GM12878 (cell line): ENCODE data around the gene CBX8. TPM values are rescaled to one million over a fixed set of nuclear protein-coding genes. Genes with fewer than 3 reads are reported as not detected.

Source experiments
- ATAC-seq: fragments of 200-7000 bp; cut with Tn5 transposase; 3 replicates; pipeline ENCODE4 v1.9.1; 2020; ENCODE audit warnings: mild to moderate bottlenecking, moderate library complexity
- BruUV-seq: library from RNA; stranded (reverse); fragments of 400-500 nt; replicated peaks from 2 replicates; lab custom pipeline; 2021; lab: Mats Ljungman, UMichigan
- CTCF ChIA-PET: fragments of 300-600 bp; sonication (Branson Sonifier 250); formaldehyde crosslinking; extraction: SDS; loops from one replicate; lab custom pipeline; 2021; ENCODE audit warnings: inconsistent platforms; lab: Yijun Ruan, JAX
- POLR2A ChIA-PET: fragments of 350-600 bp; formaldehyde crosslinking; extraction: SDS; loops from one replicate; lab custom pipeline; 2021; ENCODE audit warnings: inconsistent platforms; lab: Charles Lee
- RAD21 ChIA-PET: fragments of 300-600 bp; sonication (Branson Sonifier 250); formaldehyde crosslinking; loops from one replicate; lab custom pipeline; 2023; ENCODE audit warnings: antibody characterized with exemption; ENCODE audit not compliant: unreplicated experiment; lab: Charles Lee
- SMC1A ChIA-PET: fragments of 300-600 bp; sonication (Branson Sonifier 250); formaldehyde crosslinking; loops from one replicate; lab custom pipeline; 2023; ENCODE audit not compliant: unreplicated experiment, uncharacterized antibody; lab: Charles Lee
- DNase-seq: peaks from one replicate; pipeline ENCODE4 v3.0.0-alpha.2; 2011; ENCODE audit warnings: low read depth, low spot score
- FAIRE-seq: peaks from 3 replicates; lab custom pipeline; 2011; peaks lifted over from hg19 to GRCh38; lab: Jason Lieb, UNC
- H2AFZ ChIP-seq: 2 replicates; pipeline ENCODE4 v1.6.0; 2011; ENCODE audit warnings: low read depth, low read length, control low read depth; ENCODE audit not compliant: control insufficient read depth
- H3K27ac ChIP-seq: 2 replicates; pipeline ENCODE4 v1.5.1; 2011; ENCODE audit warnings: control low read depth; ENCODE audit not compliant: control insufficient read depth, insufficient read depth
- H3K27me3 ChIP-seq, 2 experiments: replicated peaks in 1 of 2; 2 replicates each; pipeline versions ENCODE4 v1.6.0 to v1.6.1; 2011; ENCODE audit warnings: low read length in 1 of 2; ENCODE audit not compliant: control insufficient read depth in 2 of 2, insufficient read depth in 2 of 2
- H3K36me3 ChIP-seq, 2 experiments: 2 replicates each; pipeline ENCODE4 v1.5.1; 2011; ENCODE audit warnings: low read length in 1 of 2; ENCODE audit not compliant: control insufficient read depth in 2 of 2, insufficient read depth in 2 of 2
- H3K4me1 ChIP-seq: 2 replicates; pipeline ENCODE4 v1.6.1; 2011; ENCODE audit warnings: mild to moderate bottlenecking, low read length, moderate library complexity, mixed read lengths; ENCODE audit not compliant: control insufficient read depth, insufficient read depth
- H3K4me2 ChIP-seq: 2 replicates; pipeline ENCODE4 v1.6.0; 2011; ENCODE audit warnings: control low read depth; ENCODE audit not compliant: control insufficient read depth, insufficient read depth
- H3K4me3 ChIP-seq: fragments of 200-600 bp; sonication (generic); 2 replicates; pipeline ENCODE4 v1.5.1; 2016
- H3K79me2 ChIP-seq: 2 replicates; pipeline ENCODE4 v1.6.0; 2011; ENCODE audit warnings: low read length; ENCODE audit not compliant: control insufficient read depth, insufficient read depth
- H3K9ac ChIP-seq: 2 replicates; pipeline ENCODE4 v1.8.0; 2011; ENCODE audit warnings: low read length, control low read depth, mixed read lengths; ENCODE audit not compliant: control insufficient read depth, insufficient read depth
- H3K9me3 ChIP-seq: replicated peaks from 3 replicates; pipeline ENCODE4 v1.5.1; 2011; ENCODE audit warnings: mild to moderate bottlenecking, low read length; ENCODE audit not compliant: control insufficient read depth, insufficient read depth
- H4K20me1 ChIP-seq: 2 replicates; pipeline ENCODE4 v1.6.0; 2011; ENCODE audit not compliant: control insufficient read depth, insufficient read depth
- ATF2 ChIP-seq: IDR thresholded peaks from 2 replicates; pipeline ENCODE4 v1.6.1; 2012; ENCODE audit warnings: low read length, inconsistent platforms
- CHD2 ChIP-seq: IDR thresholded peaks from 2 replicates; pipeline ENCODE4 v1.6.1; 2011; ENCODE audit warnings: low read depth, low read length, improper control_type of control experiment, borderline replicate concordance
- E2F4 ChIP-seq: IDR thresholded peaks from 2 replicates; pipeline ENCODE4 v1.6.1; 2012; ENCODE audit warnings: low read depth, low read length, improper control_type of control experiment
- ETV6 ChIP-seq, 2 experiments: fragments of 450-650 bp in 1 of 2; IDR thresholded peaks in 1 of 2; conservative IDR thresholded peaks in 1 of 2; 2 replicates each; pipeline ENCODE4 v1.6.1; 2014; ENCODE audit warnings: antibody characterized with exemption in 1 of 2, borderline replicate concordance in 1 of 2, low read depth in 1 of 2, mild to moderate bottlenecking in 1 of 2, moderate library complexity in 1 of 2
- FOXM1 ChIP-seq: IDR thresholded peaks from 2 replicates; pipeline ENCODE4 v1.6.1; 2012; ENCODE audit warnings: low read depth, mild to moderate bottlenecking, inconsistent platforms, low read length, moderate library complexity
- KDM1A ChIP-seq: fragments of 200-600 bp; sonication (generic); IDR thresholded peaks from 2 replicates; pipeline ENCODE4 v1.6.1; 2016; ENCODE audit warnings: borderline replicate concordance
- MEF2A ChIP-seq: IDR thresholded peaks from 2 replicates; pipeline ENCODE4 v1.6.1; 2011; ENCODE audit warnings: low read depth, mild to moderate bottlenecking, low read length, moderate library complexity; ENCODE audit not compliant: insufficient read depth
- NBN ChIP-seq: fragments of 450-650 bp; IDR thresholded peaks from 2 replicates; pipeline ENCODE4 v1.6.1; 2016
- NFIC ChIP-seq: IDR thresholded peaks from 2 replicates; pipeline ENCODE4 v1.6.1; 2012; ENCODE audit warnings: low read depth, mild to moderate bottlenecking, inconsistent platforms, low read length, moderate library complexity
- NFXL1 ChIP-seq: fragments of 450-650 bp; IDR thresholded peaks from 2 replicates; pipeline ENCODE4 v1.6.1; 2017; ENCODE audit warnings: antibody characterized with exemption, mild to moderate bottlenecking, borderline replicate concordance
- SIX5 ChIP-seq: IDR thresholded peaks from 2 replicates; pipeline ENCODE4 v1.6.1; 2011; ENCODE audit warnings: mild to moderate bottlenecking, low read depth, low read length, moderate library complexity; ENCODE audit not compliant: severe bottlenecking
- SRF ChIP-seq, 2 experiments: IDR thresholded peaks; 2 replicates each; pipeline ENCODE4 v1.6.1; 2011; ENCODE audit warnings: low read depth in 2 of 2, low read length in 2 of 2, mild to moderate bottlenecking in 1 of 2, moderate library complexity in 1 of 2
- TAF1 ChIP-seq: IDR thresholded peaks from 2 replicates; pipeline ENCODE4 v1.6.1; 2011; ENCODE audit warnings: mild to moderate bottlenecking, low read depth, low read length, borderline replicate concordance
- TCF12 ChIP-seq: IDR thresholded peaks from 2 replicates; pipeline ENCODE4 v1.6.1; 2011; ENCODE audit warnings: low read depth, mild to moderate bottlenecking, low read length
- WRNIP1 ChIP-seq: IDR thresholded peaks from 2 replicates; pipeline ENCODE4 v1.6.1; 2011; ENCODE audit warnings: low read depth, low read length, improper control_type of control experiment, borderline replicate concordance
- ZNF207 ChIP-seq: fragments of 450-650 bp; IDR thresholded peaks from 2 replicates; pipeline ENCODE4 v1.6.1; 2014; ENCODE audit warnings: antibody characterized with exemption, mild to moderate bottlenecking, borderline replicate concordance
- WGBS: methylation state at CpG from one replicate; pipeline ENCODE4 v1.1.6; 2016; ENCODE audit warnings: low lambda C conversion rate; ENCODE audit not compliant: insufficient replicate concordance, insufficient coverage; ENCODE audit errors: missing lambda C conversion rate; 5-methylcytosine and 5-hydroxymethylcytosine counted together
- in situ Hi-C: fragments of 300-500 bp; cut with MboI; formaldehyde crosslinking; loops from 9 replicates; pipeline ENCODE4 v1.14.3; 2018; ENCODE audit warnings: mixed read lengths
- intact Hi-C: fragments of 100-400 bp; cut with micrococcal nuclease; formaldehyde crosslinking; loops from one replicate; pipeline ENCODE4 v1.14.2; 2022; ENCODE audit not compliant: unreplicated experiment
- polyA plus RNA-seq, 11 experiments: library from polyadenylated mRNA; depleted of rRNA in 4 of 11; unstranded in 6 of 11; stranded (reverse) in 5 of 11; fragments of >200 nt; fragmentation: Nextera tagmentation in 4 of 11; fragmentation: Illumina TruSeq in 1 of 11; extraction: Ambion mirVana in 4 of 11; extraction: Trizol in 1 of 11; gene quantifications; 1 replicate in 1 of 11; 2 replicates in 10 of 11; pipeline versions ENCODE4 v1.2.1 to v1.2.3, GENCODE V29; 2011 to 2016; ENCODE audit warnings: inconsistent platforms in 2 of 11, missing spikeins in 2 of 11, low read depth in 1 of 11
- total RNA-seq, 4 experiments: library from RNA; depleted of rRNA in 3 of 4; stranded (reverse); fragments of >200 nt in 3 of 4; fragmentation: Illumina TruSeq in 1 of 4; extraction: Trizol in 1 of 4; gene quantifications; 2 replicates each; pipeline versions ENCODE4 v1.2.1 to v1.2.3, GENCODE V29; 2013 to 2021
- TF ChIP-seq, protein P1 (sequence below): fragments of 450-650 bp; formaldehyde crosslinking; IDR thresholded peaks from 2 replicates; pipeline ENCODE4 v1.5.0; 2022; ENCODE audit warnings: mild to moderate bottlenecking, missing genetic modification characterization

The CBX8 gene
- total and polyA plus RNA-seq, 10 of the 15 experiments (the other 5 are each of a cell fraction or from before 2014, with no cell fraction given), result 0.03 to 6.7 (median 1.9) TPM

- Histone ChIP-seq H3K27me3 (peaks cover 0 to 4% of the 10 kb centered on the region in 2 experiments; a peak in 2 of 4 replicates), H4K20me1 (no peaks in the 10 kb centered on the region), H3K27ac (no peak overlapping the region), H2AFZ (no peak overlapping the region), H3K79me2 (no peaks in the 10 kb centered on the region), H3K36me3 (no peaks in the 10 kb centered on the region), H3K4me2 (no peak overlapping the region), H3K9ac (no peak overlapping the region), H3K4me1 (peaks cover 8% of the 10 kb centered on the region), H3K4me3 (no peak overlapping the region), H3K9me3 (no peaks in the 10 kb centered on the region)
- ChIA-PET SMC1A (no interaction called here), POLR2A (no interaction called here), RAD21 (no interaction called here), CTCF (interaction anchor here (1.0 to 1.4 kb wide), 2 partner anchors 9 to 221 kb away, joined by 3 to 4 read pairs; no protein-coding TSS in a partner anchor)
- BruUV-seq, result no TSS peak
- 36% methylated on average over 13 of the region's 13 CpGs for WGBS
- no peak; the same call in 2 of the 3 replicates for ATAC-seq
- no peak for DNase-seq
- intact Hi-C loops, result no loop called here
- in situ Hi-C loops, result no loop called here
- no peak for FAIRE-seq
- TF ChIP-seq NFXL1, result no peak
- TF ChIP-seq MEF2A, result peak; percentile 55; the same call in 1 of the 2 replicates
- peak; percentile 54 for TF ChIP-seq ATF2
- no peak for TF ChIP-seq CHD2
- TF ChIP-seq SRF (IDR thresholded peaks at IDR 0.05; ENCODE audit: low read depth in 2 of 2, low read length in 2 of 2), result no peak
- TF ChIP-seq FOXM1, result 0 out of 2 replicates have a peak, but pooled peaks have one; percentile 37
- TF ChIP-seq WRNIP1, result no peak
- TF ChIP-seq E2F4, result no peak
- TF ChIP-seq NBN, result no peak
- TF ChIP-seq ZNF207, result no peak
- no peak for TF ChIP-seq TAF1
- no peak for TF ChIP-seq SIX5
- TF ChIP-seq NFIC, result peak; percentile 55
- TF ChIP-seq, protein P1, sequence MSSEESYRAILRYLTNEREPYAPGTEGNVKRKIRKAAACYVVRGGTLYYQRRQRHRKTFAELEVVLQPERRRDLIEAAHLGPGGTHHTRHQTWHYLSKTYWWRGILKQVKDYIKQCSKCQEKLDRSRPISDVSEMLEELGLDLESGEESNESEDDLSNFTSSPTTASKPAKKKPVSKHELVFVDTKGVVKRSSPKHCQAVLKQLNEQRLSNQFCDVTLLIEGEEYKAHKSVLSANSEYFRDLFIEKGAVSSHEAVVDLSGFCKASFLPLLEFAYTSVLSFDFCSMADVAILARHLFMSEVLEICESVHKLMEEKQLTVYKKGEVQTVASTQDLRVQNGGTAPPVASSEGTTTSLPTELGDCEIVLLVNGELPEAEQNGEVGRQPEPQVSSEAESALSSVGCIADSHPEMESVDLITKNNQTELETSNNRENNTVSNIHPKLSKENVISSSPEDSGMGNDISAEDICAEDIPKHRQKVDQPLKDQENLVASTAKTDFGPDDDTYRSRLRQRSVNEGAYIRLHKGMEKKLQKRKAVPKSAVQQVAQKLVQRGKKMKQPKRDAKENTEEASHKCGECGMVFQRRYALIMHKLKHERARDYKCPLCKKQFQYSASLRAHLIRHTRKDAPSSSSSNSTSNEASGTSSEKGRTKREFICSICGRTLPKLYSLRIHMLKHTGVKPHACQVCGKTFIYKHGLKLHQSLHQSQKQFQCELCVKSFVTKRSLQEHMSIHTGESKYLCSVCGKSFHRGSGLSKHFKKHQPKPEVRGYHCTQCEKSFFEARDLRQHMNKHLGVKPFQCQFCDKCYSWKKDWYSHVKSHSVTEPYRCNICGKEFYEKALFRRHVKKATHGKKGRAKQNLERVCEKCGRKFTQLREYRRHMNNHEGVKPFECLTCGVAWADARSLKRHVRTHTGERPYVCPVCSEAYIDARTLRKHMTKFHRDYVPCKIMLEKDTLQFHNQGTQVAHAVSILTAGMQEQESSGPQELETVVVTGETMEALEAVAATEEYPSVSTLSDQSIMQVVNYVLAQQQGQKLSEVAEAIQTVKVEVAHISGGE (CRISPR knock-in tag), result no peak
- TF ChIP-seq KDM1A, result no peak
- TF ChIP-seq ETV6 (conservative IDR thresholded peaks at IDR 0.05 in 1 of 2, IDR thresholded peaks at IDR 0.05 in 1 of 2; ENCODE audit: borderline replicate concordance in 1 of 2, low read depth in 1 of 2), result no peak
- TF ChIP-seq TCF12, result 0 out of 2 replicates have a peak, but pooled peaks have one; percentile 39
Observed at GRCh38 chr17:79750650-79751545, 46.0 kb downstream of the CBX8 start.
